CD14-positive monocyte (primary cell): Measurements from ENCODE around the gene PRDM7. TPM values are rescaled to one million over a fixed set of nuclear protein-coding genes. Genes with fewer than 3 reads are reported as not detected.

Experiments
- DNase-seq, 3 donors: peaks; one replicate each; pipeline ENCODE4 v3.0.0-alpha.2; 2011 to 2022
- H2AFZ ChIP-seq: 2 replicates; pipeline ENCODE4 v1.6.0; 2012; ENCODE audit warnings: mild to moderate bottlenecking, low read depth, low read length, inconsistent platforms; ENCODE audit not compliant: insufficient read depth, poor library complexity, severe bottlenecking
- H3K27ac ChIP-seq, 2 donors: 1 replicate in 1 of 2; 2 replicates in 1 of 2; pipeline ENCODE4 v1.5.1; 2012 to 2013; ENCODE audit warnings: low read length in 2 of 2, control low read depth in 1 of 2, inconsistent platforms in 1 of 2, low read depth in 1 of 2, mild to moderate bottlenecking in 1 of 2
- H3K27me3 ChIP-seq, 2 donors: one replicate each; pipeline versions ENCODE4 v1.6.0 to v1.6.1; 2011 to 2013; ENCODE audit warnings: low read length in 2 of 2; ENCODE audit not compliant: control insufficient read depth in 2 of 2, insufficient read depth in 2 of 2
- H3K36me3 ChIP-seq, 2 donors: replicated peaks in 1 of 2; 1 replicate in 1 of 2; 2 replicates in 1 of 2; pipeline versions ENCODE4 v1.5.1 to v1.6.1; 2012 to 2013; ENCODE audit warnings: low read length in 2 of 2, control low read depth in 1 of 2, inconsistent platforms in 1 of 2, mild to moderate bottlenecking in 1 of 2; ENCODE audit not compliant: insufficient read depth in 2 of 2, control insufficient read depth in 1 of 2
- H3K4me1 ChIP-seq, 2 donors: 1 replicate in 1 of 2; 2 replicates in 1 of 2; pipeline versions ENCODE4 v1.5.1 to v1.6.1; 2012 to 2013; ENCODE audit warnings: low read length in 2 of 2, control low read depth in 1 of 2, inconsistent platforms in 1 of 2, mild to moderate bottlenecking in 1 of 2, moderate library complexity in 1 of 2; ENCODE audit not compliant: insufficient read depth in 2 of 2, control insufficient read depth in 1 of 2
- H3K4me2 ChIP-seq: replicated peaks from 2 replicates; pipeline ENCODE3; 2012; ENCODE audit warnings: low read length, moderate library complexity, mild to moderate bottlenecking; ENCODE audit not compliant: poor library complexity, severe bottlenecking; ENCODE audit errors: extremely low read depth
- H3K4me3 ChIP-seq, 3 experiments: fragments of 200-600 bp in 1 of 3; sonication (generic) in 1 of 3; replicated peaks in 1 of 3; 1 replicate in 2 of 3; 2 replicates in 1 of 3; pipeline ENCODE4 v1.5.1; 2011 to 2013; ENCODE audit warnings: low read length in 3 of 3, mild to moderate bottlenecking in 3 of 3, control low read depth in 2 of 3, low read depth in 2 of 3, inconsistent platforms in 1 of 3, moderate library complexity in 1 of 3
- H3K79me2 ChIP-seq: 2 replicates; pipeline ENCODE4 v1.6.0; 2012; ENCODE audit warnings: mild to moderate bottlenecking, control low read depth, inconsistent platforms, low read length, moderate library complexity; ENCODE audit not compliant: insufficient read depth
- H3K9ac ChIP-seq: 2 replicates; pipeline ENCODE4 v1.6.0; 2017; ENCODE audit warnings: low read length, mild to moderate bottlenecking; ENCODE audit not compliant: insufficient read depth, poor library complexity, severe bottlenecking
- H3K9me3 ChIP-seq, 2 donors: replicated peaks in 1 of 2; 1 replicate in 1 of 2; 2 replicates in 1 of 2; pipeline versions ENCODE4 v1.5.1 to v1.6.1; 2012 to 2013; ENCODE audit warnings: low read length in 2 of 2, control low read depth in 1 of 2; ENCODE audit not compliant: control insufficient read depth in 1 of 2, insufficient read depth in 1 of 2
- H4K20me1 ChIP-seq: 2 replicates; pipeline ENCODE4 v1.6.0; 2012; ENCODE audit warnings: mild to moderate bottlenecking, low read length, control low read depth, moderate library complexity; ENCODE audit not compliant: insufficient read depth
- H3K27ac Mint-ChIP-seq, 7 donors: one replicate each; pipeline ENCODE4 v1.8.0; 2020; ENCODE audit warnings: mild to moderate bottlenecking in 7 of 7, mixed read lengths in 7 of 7, moderate library complexity in 6 of 7, inconsistent platforms in 2 of 7
- H3K27me3 Mint-ChIP-seq, 3 donors: one replicate each; pipeline ENCODE4 v1.8.0; 2021 to 2022; ENCODE audit warnings: low read depth in 3 of 3, mild to moderate bottlenecking in 3 of 3, mixed read lengths in 3 of 3, moderate library complexity in 3 of 3, inconsistent platforms in 1 of 3
- H3K36me3 Mint-ChIP-seq, 2 donors: one replicate each; pipeline ENCODE4 v1.8.0; 2020; ENCODE audit warnings: mixed read lengths in 2 of 2, inconsistent platforms in 1 of 2, mild to moderate bottlenecking in 1 of 2
- H3K4me1 Mint-ChIP-seq: one replicate; pipeline ENCODE4 v1.8.0; 2020; ENCODE audit warnings: mild to moderate bottlenecking, mixed read lengths
- H3K4me3 Mint-ChIP-seq, 2 donors: one replicate each; pipeline ENCODE4 v1.8.0; 2020; ENCODE audit warnings: mild to moderate bottlenecking in 2 of 2, mixed read lengths in 2 of 2, moderate library complexity in 1 of 2
- H3K9me3 Mint-ChIP-seq, 7 donors: one replicate each; pipeline ENCODE4 v1.8.0; 2020 to 2022; ENCODE audit warnings: mixed read lengths in 7 of 7, mild to moderate bottlenecking in 6 of 7, moderate library complexity in 6 of 7, inconsistent platforms in 2 of 7
- CTCF ChIP-seq: fragments of 200-600 bp; IDR thresholded peaks from one replicate; pipeline ENCODE4 v1.8.0; 2022; ENCODE audit warnings: antibody characterized with exemption, mild to moderate bottlenecking
- WGBS: methylation state at CpG from one replicate; pipeline ENCODE4 v1.1.5; 2013; ENCODE audit warnings: missing lambda C conversion rate; ENCODE audit not compliant: insufficient coverage; 5-methylcytosine and 5-hydroxymethylcytosine counted together
- intact Hi-C, 2 donors: fragments of 100-400 bp; cut with micrococcal nuclease; formaldehyde crosslinking; loops; one replicate each; pipeline versions ENCODE4 v1.15.0 to v1.15.1; 2023
- polyA plus RNA-seq, 3 donors: library from polyadenylated mRNA; depleted of rRNA in 1 of 3; unstranded in 2 of 3; stranded (reverse) in 1 of 3; fragments of 300-500 nt in 2 of 3; fragments of >200 nt in 1 of 3; fragmentation: Illumina TruSeq in 2 of 3; gene quantifications; 1 replicate in 2 of 3; 2 replicates in 1 of 3; pipeline ENCODE4 v1.2.3, GENCODE V29; 2012 to 2021

The PRDM7 gene
- polyA plus RNA-seq, 3 donors, result not detected

GRCh38 chr16:90031931-90032673 is 45.0 kb downstream of the PRDM7 start:
- Mint-ChIP-seq H3K27me3 (peaks cover 0 to 21% (median 11%) of the 10 kb centered on the region in 3 donors), H3K9me3 (peaks cover 0 to 9% (median 2%) of the 10 kb centered on the region in 7 donors), H3K4me1 (peaks cover 16% of the 10 kb centered on the region), H3K27ac (peak overlapping the region in 4 of 7 donors; percentile 37 to 83 (median 75)), H3K4me3 (peak overlapping the region in 1 of 2 donors; percentile 27), H3K36me3 (peaks cover 2 to 13% of the 10 kb centered on the region in 2 donors)
- H2AFZ ChIP-seq, result no peak overlapping the region
- no peak overlapping the region for H3K4me3 ChIP-seq
- DNase-seq, result peak in 2 of 3 donors; percentile 15 to 32
- H3K4me2 ChIP-seq, result no peak overlapping the region
- intact Hi-C loops, result no loop called here
- no peaks in the 10 kb centered on the region for H3K79me2 ChIP-seq
- H4K20me1 ChIP-seq, result no peaks in the 10 kb centered on the region
- WGBS, result 100% methylated on average over 9 of the region's 9 CpGs
- no peaks in the 10 kb centered on the region for H3K27me3 ChIP-seq
- H3K9ac ChIP-seq, result no peak overlapping the region
- H3K27ac ChIP-seq, result no peak overlapping the region
- no peaks in the 10 kb centered on the region for H3K36me3 ChIP-seq
- H3K4me1 ChIP-seq, result peaks cover 0 to 7% of the 10 kb centered on the region in 2 donors
- H3K9me3 ChIP-seq, result no peaks in the 10 kb centered on the region
- TF ChIP-seq CTCF, result no peak

GRCh38 chr16:90031186-90031930 is 45.8 kb downstream of the PRDM7 start:
- peaks cover 1 to 10% of the 10 kb centered on the region in 2 donors for H3K4me1 ChIP-seq
- H3K27me3 ChIP-seq, result no peaks in the 10 kb centered on the region
- no peaks in the 10 kb centered on the region for H3K36me3 ChIP-seq
- no peaks in the 10 kb centered on the region for H4K20me1 ChIP-seq
- H3K9me3 ChIP-seq, result no peaks in the 10 kb centered on the region
- no peak overlapping the region for H3K9ac ChIP-seq
- H3K4me3 ChIP-seq, result no peak overlapping the region
- no peaks in the 10 kb centered on the region for H3K79me2 ChIP-seq
- Mint-ChIP-seq H3K4me1 (peaks cover 18% of the 10 kb centered on the region), H3K9me3 (peaks cover 0 to 9% (median 2%) of the 10 kb centered on the region in 7 donors), H3K36me3 (peaks cover 0 to 5% of the 10 kb centered on the region in 2 donors), H3K27ac (peak overlapping the region in 4 of 7 donors; percentile 38 to 83 (median 75)), H3K27me3 (peaks cover 0 to 19% (median 11%) of the 10 kb centered on the region in 3 donors), H3K4me3 (peak overlapping the region in 1 of 2 donors; percentile 27)
- WGBS, result 96% methylated on average over 19 of the region's 19 CpGs
- no peak overlapping the region for H3K4me2 ChIP-seq
- no peak for TF ChIP-seq CTCF
- DNase-seq, result no peak
- intact Hi-C loops, result no loop called here
- no peak overlapping the region for H3K27ac ChIP-seq
- H2AFZ ChIP-seq, result no peak overlapping the region
